Measurements from ENCODE around the gene SARM1. TPM values are rescaled to one million over a fixed set of nuclear protein-coding genes. Genes with fewer than 3 reads are reported as not detected.

SARM1 gene
- total and polyA plus RNA-seq, 2 of the 8 experiments (the other 6 are each of a cell fraction or from before 2014, with no cell fraction given): 5.8 to 9.2 TPM

- H3K9me3 ChIP-seq (ENCODE audit: insufficient read depth in 2 of 2, low read depth in 1 of 2, low read length in 1 of 2): no peaks in the 10 kb centered on the region
- no peak overlapping the region for H2BK20ac ChIP-seq (ENCODE audit: low read length)
- H2AK5ac ChIP-seq (ENCODE audit: low read depth, low read length): no peak overlapping the region
- H3K4ac ChIP-seq (replicated peaks; ENCODE audit: insufficient read length, low read depth, low read length): no peak overlapping the region
- no peaks in the 10 kb centered on the region for H3K79me1 ChIP-seq (ENCODE audit: low read depth, low read length)
- peaks cover 9 to 19% (median 19%) of the 10 kb centered on the region in 4 experiments for H3K27me3 ChIP-seq (replicated peaks in 1 of 4; ENCODE audit: control insufficient read depth in 3 of 4, extremely low read depth in 1 of 4, insufficient read depth in 3 of 4, low read length in 3 of 4)
- no peak overlapping the region for H3K14ac ChIP-seq (ENCODE audit: insufficient read length)
- H2AFZ ChIP-seq (ENCODE audit: low read length): no peak overlapping the region
- no peak for FAIRE-seq
- H4K91ac ChIP-seq (replicated peaks; ENCODE audit: insufficient read length, low read length): no peak overlapping the region
- H3K9ac ChIP-seq (replicated peaks in 1 of 4; ENCODE audit: extremely low read depth in 1 of 4, low read depth in 3 of 4, low read length in 3 of 4): no peak overlapping the region
- no peak overlapping the region for H3K23ac ChIP-seq (ENCODE audit: insufficient read length)
- H4K8ac ChIP-seq (ENCODE audit: extremely low read depth, insufficient read depth, low read length): no peak overlapping the region
- H3K4me2 ChIP-seq (ENCODE audit: insufficient read depth in 1 of 2, low read depth in 2 of 2, low read length in 2 of 2): no peak overlapping the region
- H3K18ac ChIP-seq (ENCODE audit: extremely low read depth, low read length): no peak overlapping the region
- peaks cover 3 to 16% (median 9%) of the 10 kb centered on the region in 4 experiments; a peak in 6 of 7 replicates for H3K4me1 ChIP-seq (replicated peaks in 1 of 4; ENCODE audit: control insufficient read depth in 3 of 4, insufficient read depth in 4 of 4, low read length in 3 of 4)
- H3K23me2 ChIP-seq (ENCODE audit: low read depth, low read length): peaks cover 16% of the 10 kb centered on the region; the same call in 1 of the 2 replicates
- H3K36me3 ChIP-seq (ENCODE audit: control insufficient read depth in 2 of 4, insufficient read depth in 4 of 4, low read length in 3 of 4): 0 out of 8 replicates have a peak, but pooled peaks cover 0 to 2% (median 0%) of the 10 kb centered on the region in 4 experiments
- H2BK120ac ChIP-seq (replicated peaks; ENCODE audit: low read depth, low read length): no peak overlapping the region
- H2BK12ac ChIP-seq (ENCODE audit: low read depth, low read length): no peak overlapping the region
- no peak overlapping the region for H2BK15ac ChIP-seq (ENCODE audit: low read length)
- 89% methylated on average over 23 of the region's 23 CpGs; no CpG with 5 or more reads in 1 of the 2 experiments for WGBS, 2 experiments (ENCODE audit: extremely low coverage in 1 of 2, insufficient coverage in 1 of 2, insufficient read length in 1 of 2, insufficient replicate concordance in 2 of 2, low coverage in 1 of 2, low lambda C conversion rate in 2 of 2, missing lambda C conversion rate in 1 of 2)
- no peak overlapping the region for H3K27ac ChIP-seq (ENCODE audit: low read depth, low read length)
- ChIA-PET CTCF (ENCODE audit: partially characterized antibody) (interaction anchor here (0.8 to 4.6 kb wide), 11 partner anchors 8 to 180 kb away, joined by 3 to 20 read pairs (median 3); partner anchors contain the start of gene POLDIP2), POLR2A (ENCODE audit: partially characterized antibody) (interaction anchor here (1.0 to 12.7 kb wide), 4 partner anchors 11 to 43 kb away, joined by 3 to 103 read pairs (median 6); partner anchors contain the start of genes IFT20, POLDIP2 and TNFAIP1)
- H3K79me2 ChIP-seq (ENCODE audit: control insufficient read depth in 1 of 2, insufficient read depth in 2 of 2, low read length in 2 of 2): no peaks in the 10 kb centered on the region
- H2BK5ac ChIP-seq (ENCODE audit: low read depth, low read length): no peak overlapping the region
- H4K20me1 ChIP-seq (replicated peaks in 1 of 2; ENCODE audit: control insufficient read depth in 1 of 2, insufficient read depth in 2 of 2, low read length in 2 of 2): peaks cover 2 to 12% of the 10 kb centered on the region in 2 experiments
- no peak overlapping the region for H3K56ac ChIP-seq (replicated peaks; ENCODE audit: insufficient read length, low read depth, low read length)
- no peak overlapping the region for H3K4me3 ChIP-seq (ENCODE audit: extremely low read depth in 1 of 4, insufficient read depth in 2 of 4, low read depth in 3 of 4, low read length in 4 of 4)
- no peak overlapping the region for H4K5ac ChIP-seq (ENCODE audit: insufficient read length, low read depth, low read length)
- no peak for DNase-seq (ENCODE audit: low read depth in 1 of 2, low spot score in 2 of 2)
- TF ChIP-seq POLR2A (IDR thresholded peaks at IDR 0.05; ENCODE audit: control extremely low read depth in 1 of 2, low read depth in 2 of 2, low read length in 2 of 2): no peak
- TF ChIP-seq SP4 (IDR thresholded peaks at IDR 0.05; ENCODE audit: low read length): no peak
- no peak for TF ChIP-seq ASH2L (IDR thresholded peaks at IDR 0.05; ENCODE audit: low read length)
- TF ChIP-seq SP1 (IDR thresholded peaks at IDR 0.05; ENCODE audit: low read depth, low read length): no peak
- no peak for TF ChIP-seq ATF3 (IDR thresholded peaks at IDR 0.05; ENCODE audit: insufficient read depth, low read depth, low read length)
- no peak for TF ChIP-seq SIRT6 (IDR thresholded peaks at IDR 0.05; ENCODE audit: low read length)
- no peak for TF ChIP-seq USF2 (IDR thresholded peaks at IDR 0.05; ENCODE audit: low read length)
- no peak for TF ChIP-seq ATF2 (IDR thresholded peaks at IDR 0.05; ENCODE audit: low read length)
- no peak for TF ChIP-seq MAX (IDR thresholded peaks at IDR 0.05)
These were observed 2.4 kb upstream of the SARM1 start for GRCh38 chr17:28368915-28369683.

Data from H1 (cell line).